ENCODE data around the gene NCOA3. TPM values are rescaled to one million over a fixed set of nuclear protein-coding genes. Genes with fewer than 3 reads are reported as not detected.
A peak's percentile ranks its signal among the peaks of the same experiment; 100 is the strongest.

NCOA3 gene
- total RNA-seq, 2 experiments from 2014 or later: 59.1 to 70.6 TPM

DNA sequence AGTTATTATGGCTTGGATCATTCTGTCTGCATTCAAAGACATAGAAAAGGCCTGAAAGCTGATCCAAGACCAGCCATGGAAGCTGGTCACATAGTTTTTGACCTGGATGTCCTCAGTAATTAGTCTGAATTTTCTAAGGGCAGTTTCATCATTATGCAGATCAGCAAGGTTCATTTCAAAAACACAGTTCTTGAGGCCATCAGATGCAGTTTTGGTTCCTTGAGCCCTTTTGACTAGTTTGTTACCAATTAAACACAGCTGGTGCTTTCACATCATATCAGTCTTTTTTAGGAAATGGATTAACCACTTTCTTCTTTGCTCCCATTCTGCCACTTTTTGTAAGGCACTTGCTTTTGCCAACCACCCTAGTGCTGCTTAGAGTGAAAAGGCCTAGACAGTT is 129.4 kb downstream of the NCOA3 start:
- H3K27ac Mint-ChIP-seq: no peak overlapping the region
- H3K4me1 Mint-ChIP-seq: no peaks in the 10 kb centered on the region
- POLR2A ChIA-PET: no interaction called here
- no peaks in the 10 kb centered on the region for H3K9me3 Mint-ChIP-seq
- no peaks in the 10 kb centered on the region for H3K27me3 Mint-ChIP-seq
- no peak for DNase-seq
- peaks cover 53% of the 10 kb centered on the region for H3K36me3 Mint-ChIP-seq (ENCODE audit: low read depth)
- CTCF ChIA-PET: interaction anchor here (1.1 kb wide), 1 partner anchor 8 kb away, joined by 3 read pairs; no protein-coding TSS in a partner anchor
- no peak overlapping the region for H3K4me3 Mint-ChIP-seq

DNA sequence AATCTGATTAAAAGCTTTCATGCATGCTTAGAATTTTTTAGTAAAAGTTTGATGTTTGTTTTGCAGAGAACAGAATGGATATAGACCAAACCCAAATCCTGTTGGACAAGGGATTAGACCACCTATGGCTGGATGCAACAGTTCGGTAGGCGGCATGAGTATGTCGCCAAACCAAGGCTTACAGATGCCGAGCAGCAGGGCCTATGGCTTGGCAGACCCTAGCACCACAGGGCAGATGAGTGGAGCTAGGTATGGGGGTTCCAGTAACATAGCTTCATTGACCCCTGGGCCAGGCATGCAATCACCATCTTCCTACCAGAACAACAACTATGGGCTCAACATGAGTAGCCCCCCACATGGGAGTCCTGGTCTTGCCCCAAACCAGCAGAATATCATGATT is 133.6 kb downstream of the NCOA3 start:
- no peak overlapping the region for H3K4me3 Mint-ChIP-seq
- H3K27ac Mint-ChIP-seq: no peak overlapping the region
- no peaks in the 10 kb centered on the region for H3K27me3 Mint-ChIP-seq
- no peak for DNase-seq
- ChIA-PET POLR2A (no interaction called here), CTCF (interaction anchor here (0.6 to 1.2 kb wide), 3 partner anchors 9 to 360 kb away, joined by 3 to 4 read pairs (median 3); no protein-coding TSS in a partner anchor)
- peaks cover 61% of the 10 kb centered on the region for H3K36me3 Mint-ChIP-seq (ENCODE audit: low read depth)
- no peaks in the 10 kb centered on the region for H3K9me3 Mint-ChIP-seq
- no peaks in the 10 kb centered on the region for H3K4me1 Mint-ChIP-seq

DNA sequence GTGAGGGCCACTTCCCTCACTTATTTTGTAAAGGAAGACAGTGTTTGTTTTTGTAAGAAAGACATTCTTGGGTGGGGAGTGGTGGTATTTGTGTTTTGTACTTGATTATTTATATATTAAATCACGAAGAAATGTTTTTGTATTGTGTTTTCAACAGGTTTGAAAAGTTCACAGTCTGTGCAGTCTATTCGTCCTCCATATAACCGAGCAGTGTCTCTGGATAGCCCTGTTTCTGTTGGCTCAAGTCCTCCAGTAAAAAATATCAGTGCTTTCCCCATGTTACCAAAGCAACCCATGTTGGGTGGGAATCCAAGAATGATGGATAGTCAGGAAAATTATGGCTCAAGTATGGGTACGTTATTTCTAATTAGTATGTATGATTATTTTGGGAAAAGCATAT is 137.2 kb downstream of the NCOA3 start:
- Mint-ChIP-seq H3K4me3 (no peak overlapping the region), H3K4me1 (no peaks in the 10 kb centered on the region), H3K27ac (no peak overlapping the region), H3K9me3 (no peaks in the 10 kb centered on the region), H3K36me3 (ENCODE audit: low read depth) (peaks cover 64% of the 10 kb centered on the region), H3K27me3 (no peaks in the 10 kb centered on the region)
- ChIA-PET CTCF (no interaction called here), POLR2A (no interaction called here)
- no peak for DNase-seq

DNA sequence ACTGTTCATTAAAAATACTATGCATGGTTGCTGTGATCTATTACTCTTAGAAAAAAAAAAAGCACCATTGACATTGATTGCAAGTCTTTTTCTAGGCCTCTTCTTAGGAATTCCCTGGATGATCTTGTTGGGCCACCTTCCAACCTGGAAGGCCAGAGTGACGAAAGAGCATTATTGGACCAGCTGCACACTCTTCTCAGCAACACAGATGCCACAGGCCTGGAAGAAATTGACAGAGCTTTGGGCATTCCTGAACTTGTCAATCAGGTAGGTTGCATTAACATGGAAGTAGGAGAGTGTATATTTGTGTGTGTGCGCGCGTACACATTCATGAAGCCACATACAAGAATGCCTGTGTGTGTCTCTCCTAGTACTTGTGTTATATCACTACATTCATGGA is 140.4 kb downstream of the NCOA3 start:
- no peak for DNase-seq
- Mint-ChIP-seq H3K9me3 (no peaks in the 10 kb centered on the region), H3K4me1 (no peaks in the 10 kb centered on the region), H3K36me3 (ENCODE audit: low read depth) (peaks cover 69% of the 10 kb centered on the region), H3K4me3 (no peak overlapping the region), H3K27me3 (no peaks in the 10 kb centered on the region), H3K27ac (no peak overlapping the region)
- ChIA-PET CTCF (no interaction called here), POLR2A (no interaction called here)

DNA sequence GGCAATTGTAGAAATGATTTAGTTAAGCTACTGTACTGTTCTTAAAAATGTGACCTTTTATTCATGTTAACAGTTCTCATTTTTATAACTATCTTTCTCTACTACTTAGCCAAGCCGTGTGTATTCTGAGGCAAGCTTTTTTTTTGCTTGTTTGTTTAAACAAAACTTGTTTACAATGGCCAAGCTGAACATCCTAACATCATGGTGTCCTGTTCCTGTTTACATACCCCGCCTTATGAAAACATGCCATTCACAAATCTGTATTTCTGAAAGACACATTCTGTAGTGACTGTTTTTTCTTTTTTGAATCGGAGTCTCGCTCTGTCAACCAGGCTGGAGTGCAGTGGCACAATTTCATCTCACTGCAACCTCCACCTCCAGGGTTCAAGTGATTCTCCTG is 140.9 kb downstream of the NCOA3 start:
- no peaks in the 10 kb centered on the region for H3K9me3 Mint-ChIP-seq
- no peak for DNase-seq
- H3K36me3 Mint-ChIP-seq (ENCODE audit: low read depth): peaks cover 67% of the 10 kb centered on the region
- H3K4me3 Mint-ChIP-seq: no peak overlapping the region
- H3K27me3 Mint-ChIP-seq: no peaks in the 10 kb centered on the region
- ChIA-PET POLR2A (no interaction called here), CTCF (no interaction called here)
- H3K4me1 Mint-ChIP-seq: no peaks in the 10 kb centered on the region
- no peak overlapping the region for H3K27ac Mint-ChIP-seq

DNA sequence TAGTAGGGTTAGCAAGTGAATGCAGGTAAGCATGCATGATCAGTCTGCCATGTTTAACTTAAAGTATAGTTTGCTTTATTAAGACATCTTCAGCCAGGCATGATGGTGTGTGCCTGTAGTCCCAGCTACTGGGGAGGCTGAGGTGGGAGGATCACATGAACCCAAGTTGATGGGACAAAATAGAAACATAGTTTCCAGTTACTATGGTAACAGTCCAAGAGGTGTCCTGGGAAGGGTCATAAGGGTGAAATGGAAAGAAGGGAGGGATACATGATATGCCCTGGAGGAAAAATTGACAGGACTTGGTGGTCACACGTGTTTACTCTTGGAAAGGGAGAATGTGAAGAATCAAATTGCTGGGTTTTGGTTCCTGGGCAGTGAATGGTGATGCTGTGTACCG is 143.9 kb downstream of the NCOA3 start:
- Mint-ChIP-seq H3K4me1 (no peaks in the 10 kb centered on the region), H3K36me3 (ENCODE audit: low read depth) (peaks cover 60% of the 10 kb centered on the region), H3K27ac (no peak overlapping the region), H3K9me3 (no peaks in the 10 kb centered on the region), H3K27me3 (no peaks in the 10 kb centered on the region), H3K4me3 (no peak overlapping the region)
- ChIA-PET POLR2A (no interaction called here), CTCF (interaction anchor here (0.6 kb wide), 1 partner anchor 8 kb away, joined by 3 read pairs; no protein-coding TSS in a partner anchor)
- no peak for DNase-seq

DNA sequence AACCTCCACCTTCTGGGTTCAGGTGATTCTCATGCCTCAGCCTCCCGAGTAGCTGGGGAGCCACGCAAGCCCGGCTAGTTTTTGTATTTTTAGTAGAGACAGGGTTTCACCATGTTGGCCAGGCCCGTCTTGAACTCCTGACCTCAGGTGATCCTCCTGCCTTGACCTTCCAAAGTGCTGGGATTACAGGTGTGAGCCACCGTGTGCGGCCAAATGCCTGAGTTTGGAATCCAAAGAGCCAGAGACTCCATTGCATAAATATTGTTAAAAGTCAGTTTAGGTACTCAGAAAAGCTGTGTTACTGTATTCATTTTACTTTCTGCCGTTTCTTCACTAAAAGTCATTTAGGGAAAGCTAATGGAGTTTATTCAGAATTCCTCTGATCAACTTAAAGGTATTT is 146.3 kb downstream of the NCOA3 start:
- CTCF ChIA-PET: no interaction called here
- POLR2A ChIA-PET: no interaction called here

DNA sequence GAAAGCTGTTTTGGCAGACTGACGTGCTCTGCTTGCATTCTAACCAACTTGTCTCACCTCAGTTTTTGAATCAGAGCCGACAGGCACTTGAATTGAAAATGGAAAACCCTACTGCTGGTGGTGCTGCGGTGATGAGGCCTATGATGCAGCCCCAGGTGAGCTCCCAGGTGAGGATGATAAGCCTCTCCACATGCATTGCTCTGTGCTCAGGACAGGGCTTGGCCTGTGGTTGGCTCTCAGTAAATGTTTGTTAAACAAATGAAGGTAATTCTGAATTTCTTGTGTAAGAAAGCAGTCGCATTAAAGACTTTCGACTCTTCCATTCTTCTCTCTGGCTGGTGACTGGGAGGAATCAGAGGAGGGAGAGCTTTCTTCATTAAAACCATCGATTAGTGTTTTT is 147.3 kb downstream of the NCOA3 start:
- no peak for DNase-seq
- H3K36me3 Mint-ChIP-seq (ENCODE audit: low read depth): peaks cover 60% of the 10 kb centered on the region
- ChIA-PET CTCF (interaction anchor here (1.3 kb wide), 1 partner anchor 401 kb away, joined by 3 read pairs; no protein-coding TSS in a partner anchor), POLR2A (no interaction called here)
- no peak overlapping the region for H3K4me3 Mint-ChIP-seq
- H3K4me1 Mint-ChIP-seq: no peaks in the 10 kb centered on the region
- no peak overlapping the region for H3K27ac Mint-ChIP-seq
- no peaks in the 10 kb centered on the region for H3K9me3 Mint-ChIP-seq
- H3K27me3 Mint-ChIP-seq: no peaks in the 10 kb centered on the region

More for the DNA sequence above, 146.3 kb downstream of the NCOA3 start:
- peaks cover 63% of the 10 kb centered on the region for H3K36me3 Mint-ChIP-seq (ENCODE audit: low read depth)
- H3K27ac Mint-ChIP-seq: no peak overlapping the region
- no peaks in the 10 kb centered on the region for H3K9me3 Mint-ChIP-seq
- no peak for DNase-seq
- H3K4me3 Mint-ChIP-seq: no peak overlapping the region
- no peaks in the 10 kb centered on the region for H3K4me1 Mint-ChIP-seq
- no peaks in the 10 kb centered on the region for H3K27me3 Mint-ChIP-seq

DNA sequence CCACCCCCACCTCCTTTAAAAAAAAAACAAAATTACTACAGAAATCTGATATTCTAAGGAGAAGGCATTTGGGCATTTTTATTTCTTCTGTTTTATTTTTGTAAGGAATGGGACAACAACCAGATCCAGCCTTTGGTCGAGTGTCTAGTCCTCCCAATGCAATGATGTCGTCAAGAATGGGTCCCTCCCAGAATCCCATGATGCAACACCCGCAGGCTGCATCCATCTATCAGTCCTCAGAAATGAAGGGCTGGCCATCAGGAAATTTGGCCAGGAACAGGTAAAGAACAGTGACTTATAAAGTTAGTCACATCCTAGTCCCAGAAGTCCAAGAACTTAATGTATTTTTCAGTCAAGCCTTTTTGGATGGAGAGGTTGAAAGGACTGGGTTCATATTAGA is 150.6 kb downstream of the NCOA3 start:
- Mint-ChIP-seq H3K4me1 (no peaks in the 10 kb centered on the region), H3K4me3 (no peak overlapping the region), H3K9me3 (no peaks in the 10 kb centered on the region), H3K27ac (no peak overlapping the region), H3K36me3 (ENCODE audit: low read depth) (peaks cover 52% of the 10 kb centered on the region), H3K27me3 (no peaks in the 10 kb centered on the region)
- no peak for DNase-seq
- ChIA-PET CTCF (interaction anchor here (0.9 to 1.9 kb wide), 2 partner anchors 11 to 12 kb away, joined by 3 to 7 read pairs; no protein-coding TSS in a partner anchor), POLR2A (no interaction called here)

DNA sequence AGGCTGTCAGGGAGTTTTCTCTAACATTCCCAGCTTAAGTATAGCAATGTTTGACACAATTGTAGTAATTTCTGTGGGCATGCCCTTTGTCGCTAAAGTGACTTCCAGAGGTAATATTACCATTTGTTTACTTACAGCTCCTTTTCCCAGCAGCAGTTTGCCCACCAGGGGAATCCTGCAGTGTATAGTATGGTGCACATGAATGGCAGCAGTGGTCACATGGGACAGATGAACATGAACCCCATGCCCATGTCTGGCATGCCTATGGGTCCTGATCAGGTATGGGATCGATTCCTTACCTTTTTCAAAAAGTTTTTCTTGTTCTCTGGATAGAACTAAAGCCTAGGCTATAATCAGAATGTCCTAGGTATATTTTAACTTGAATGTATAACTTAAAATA is 151.1 kb downstream of the NCOA3 start:
- no peak overlapping the region for H3K4me3 Mint-ChIP-seq
- H3K36me3 Mint-ChIP-seq (ENCODE audit: low read depth): peaks cover 48% of the 10 kb centered on the region
- no peak overlapping the region for H3K27ac Mint-ChIP-seq
- no peak for DNase-seq
- ChIA-PET POLR2A (no interaction called here), CTCF (interaction anchor here (0.9 to 1.9 kb wide), 2 partner anchors 11 to 12 kb away, joined by 3 to 7 read pairs; no protein-coding TSS in a partner anchor)
- no peaks in the 10 kb centered on the region for H3K27me3 Mint-ChIP-seq
- no peaks in the 10 kb centered on the region for H3K9me3 Mint-ChIP-seq
- no peaks in the 10 kb centered on the region for H3K4me1 Mint-ChIP-seq

DNA sequence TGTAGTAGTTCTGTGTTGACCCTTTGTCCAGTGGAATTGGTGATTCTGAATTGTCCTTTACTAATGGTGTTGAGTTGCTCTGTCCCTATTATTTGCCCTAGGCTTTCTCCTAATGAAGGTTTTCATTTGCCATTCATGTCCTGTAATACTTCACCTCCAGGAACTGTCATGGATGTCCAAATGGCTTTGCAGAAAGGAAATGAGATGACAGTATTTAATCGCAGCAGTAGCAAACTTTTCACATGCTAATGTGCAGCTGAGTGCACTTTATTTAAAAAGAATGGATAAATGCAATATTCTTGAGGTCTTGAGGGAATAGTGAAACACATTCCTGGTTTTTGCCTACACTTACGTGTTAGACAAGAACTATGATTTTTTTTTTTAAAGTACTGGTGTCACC is 152.2 kb downstream of the NCOA3 start:
- peaks cover 47% of the 10 kb centered on the region for H3K36me3 Mint-ChIP-seq (ENCODE audit: low read depth)
- ChIA-PET CTCF (interaction anchor here (1.9 kb wide), 1 partner anchor 10 kb away, joined by 7 read pairs; no protein-coding TSS in a partner anchor), POLR2A (no interaction called here)
- H3K27me3 Mint-ChIP-seq: no peaks in the 10 kb centered on the region
- H3K4me1 Mint-ChIP-seq: no peaks in the 10 kb centered on the region
- no peak for DNase-seq
- H3K9me3 Mint-ChIP-seq: no peaks in the 10 kb centered on the region
- H3K27ac Mint-ChIP-seq: no peak overlapping the region
- H3K4me3 Mint-ChIP-seq: no peak overlapping the region

DNA sequence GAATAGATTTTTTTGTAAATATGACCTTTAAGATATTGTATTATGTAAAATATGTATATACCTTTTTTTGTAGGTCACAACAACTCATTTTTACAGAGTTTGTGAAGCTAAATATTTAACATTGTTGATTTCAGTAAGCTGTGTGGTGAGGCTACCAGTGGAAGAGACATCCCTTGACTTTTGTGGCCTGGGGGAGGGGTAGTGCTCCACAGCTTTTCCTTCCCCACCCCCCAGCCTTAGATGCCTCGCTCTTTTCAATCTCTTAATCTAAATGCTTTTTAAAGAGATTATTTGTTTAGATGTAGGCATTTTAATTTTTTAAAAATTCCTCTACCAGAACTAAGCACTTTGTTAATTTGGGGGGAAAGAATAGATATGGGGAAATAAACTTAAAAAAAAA is 152.7 kb downstream of the NCOA3 start:
- peak overlapping the region; percentile 36 for H3K27ac Mint-ChIP-seq
- no peak overlapping the region for H3K4me3 Mint-ChIP-seq
- peaks cover 43% of the 10 kb centered on the region for H3K36me3 Mint-ChIP-seq (ENCODE audit: low read depth)
- DNase-seq: no peak
- H3K9me3 Mint-ChIP-seq: no peaks in the 10 kb centered on the region
- CTCF ChIA-PET: no interaction called here
- H3K27me3 Mint-ChIP-seq: no peaks in the 10 kb centered on the region
- POLR2A ChIA-PET: no interaction called here
- no peaks in the 10 kb centered on the region for H3K4me1 Mint-ChIP-seq

DNA sequence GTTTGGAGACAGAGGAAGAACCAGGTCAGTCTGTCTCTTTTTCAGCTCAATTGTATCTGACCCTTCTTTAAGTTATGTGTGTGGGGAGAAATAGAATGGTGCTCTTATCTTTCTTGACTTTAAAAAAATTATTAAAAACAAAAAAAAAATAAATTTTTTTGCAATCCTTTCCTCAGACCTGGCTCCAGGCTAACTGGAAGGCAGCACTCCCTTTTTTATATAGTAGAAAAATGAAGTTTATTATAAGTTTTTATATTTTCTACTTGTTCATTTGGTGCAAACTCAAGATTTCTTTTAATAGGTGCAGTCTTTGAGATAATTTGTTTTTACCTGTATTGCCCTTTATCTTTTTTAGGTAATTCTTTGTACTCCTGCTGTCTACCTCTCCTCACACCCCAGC is 153.9 kb downstream of the NCOA3 start:
- Mint-ChIP-seq H3K4me1 (no peaks in the 10 kb centered on the region), H3K36me3 (ENCODE audit: low read depth) (peaks cover 38% of the 10 kb centered on the region), H3K9me3 (no peaks in the 10 kb centered on the region), H3K27ac (no peak overlapping the region), H3K27me3 (no peaks in the 10 kb centered on the region), H3K4me3 (no peak overlapping the region)
- ChIA-PET POLR2A (no interaction called here), CTCF (no interaction called here)
- DNase-seq: no peak

DNA sequence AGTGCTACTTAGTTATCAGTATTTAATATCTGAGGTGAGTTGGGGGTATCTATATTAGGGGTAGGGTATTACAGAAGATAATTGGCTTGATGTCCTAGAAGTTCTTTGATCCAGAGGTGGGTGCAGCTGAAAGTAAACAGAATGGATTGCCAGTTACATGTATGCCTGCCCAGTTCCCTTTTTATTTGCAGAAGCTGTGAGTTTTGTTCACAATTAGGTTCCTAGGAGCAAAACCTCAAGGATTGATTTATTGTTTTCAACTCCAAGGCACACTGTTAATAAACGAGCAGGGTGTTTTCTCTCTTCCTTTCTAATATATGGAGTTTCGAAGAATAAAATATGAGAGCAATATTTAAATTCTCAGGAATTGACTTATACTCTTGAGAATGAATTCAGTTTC is 154.6 kb downstream of the NCOA3 start:
- Mint-ChIP-seq H3K27ac (no peak overlapping the region), H3K9me3 (no peaks in the 10 kb centered on the region), H3K27me3 (no peaks in the 10 kb centered on the region), H3K36me3 (ENCODE audit: low read depth) (peaks cover 33% of the 10 kb centered on the region), H3K4me3 (no peak overlapping the region), H3K4me1 (no peaks in the 10 kb centered on the region)
- no peak for DNase-seq
- ChIA-PET POLR2A (no interaction called here), CTCF (interaction anchor here (0.6 kb wide), 1 partner anchor 1009 kb away, joined by 4 read pairs; no protein-coding TSS in a partner anchor)

Data from activated CD4-positive, alpha-beta T cell treated with anti-CD3 and anti-CD28 coated beads, Interleukin-2, amount 10 ng/mL, durations not matched to agents 7 days and 5 days (primary cell).